ENCODE measurements around the gene RRH.
"Not testable (repeated sequence)": the region's sequence is repeated elsewhere in the genome, so short reads cannot be mapped to it uniquely, and the experiment has no call there.

The RRH gene

DNA sequence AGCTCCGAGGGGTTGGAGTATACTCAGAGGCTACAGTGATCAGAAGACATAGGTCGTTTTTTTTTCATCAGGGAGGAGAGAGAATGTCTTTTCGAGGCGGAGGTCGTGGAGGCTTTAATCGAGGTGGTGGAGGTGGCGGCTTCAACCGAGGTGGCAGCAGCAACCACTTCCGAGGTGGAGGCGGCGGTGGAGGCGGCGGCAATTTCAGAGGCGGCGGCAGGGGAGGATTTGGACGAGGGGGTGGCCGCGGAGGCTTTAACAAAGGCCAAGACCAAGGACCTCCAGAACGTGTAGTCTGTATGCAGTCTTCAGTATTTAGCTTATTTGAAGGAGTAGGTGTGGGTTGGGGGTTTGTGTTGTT lies 11.7 kb upstream of the RRH start:
- H3K4me1 Mint-ChIP-seq, result peaks cover 27% of the 10 kb centered on the region

GRCh38 chr4:109816894-109817293 lies 10.9 kb upstream of the RRH start:
- Mint-ChIP-seq H3K4me1 (peaks cover 27% of the 10 kb centered on the region), H3K4me3 (peak overlapping the region; percentile 21), H3K36me3 (peaks cover 19% of the 10 kb centered on the region), H3K27ac (peak overlapping the region; percentile 91), H3K27me3 (no peaks in the 10 kb centered on the region), H3K9me3 (no peaks in the 10 kb centered on the region)
- no peak for DNase-seq (ENCODE audit: low spot score in 2 of 2)
- no peak for ATAC-seq (ENCODE audit: low read depth)

More for the DNA sequence above, 11.7 kb upstream of the RRH start:
- peak in 1 of 2 donors; percentile 5 for DNase-seq (ENCODE audit: low spot score in 2 of 2)
- Mint-ChIP-seq H3K4me3 (peak overlapping the region; percentile 97), H3K27ac (peak overlapping the region; percentile 91), H3K36me3 (peaks cover 19% of the 10 kb centered on the region), H3K27me3 (no peaks in the 10 kb centered on the region), H3K9me3 (no peaks in the 10 kb centered on the region)
- ATAC-seq (ENCODE audit: low read depth), result peak; percentile 4

DNA sequence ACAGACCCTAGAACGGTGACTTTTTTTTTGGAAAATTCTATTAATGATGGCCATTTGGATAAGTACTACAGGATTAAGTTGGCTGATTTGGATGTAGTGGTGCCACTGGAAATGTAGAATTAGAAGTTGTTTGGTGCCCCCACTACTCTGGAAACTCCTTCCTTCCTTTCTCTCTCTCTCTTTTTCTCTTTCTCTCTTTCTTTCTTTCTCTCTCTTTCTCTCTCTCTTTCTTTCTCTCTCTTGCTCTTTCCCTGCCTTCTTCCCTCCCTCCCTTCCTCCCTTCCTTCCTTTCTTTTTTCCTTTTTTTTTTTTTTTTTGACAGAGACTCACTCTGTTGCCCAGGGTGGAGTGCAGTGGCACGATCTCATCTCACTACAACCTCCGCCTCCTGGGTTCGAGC lies 9.5 kb upstream of the RRH start:
- Mint-ChIP-seq H3K9me3 (no peaks in the 10 kb centered on the region), H3K27ac (peak overlapping the region; percentile 9), H3K27me3 (no peaks in the 10 kb centered on the region), H3K4me3 (no peak overlapping the region), H3K4me1 (peaks cover 29% of the 10 kb centered on the region), H3K36me3 (peaks cover 25% of the 10 kb centered on the region)
- no peak for DNase-seq (ENCODE audit: low spot score in 2 of 2)
- no peak for ATAC-seq (ENCODE audit: low read depth)

- Mint-ChIP-seq H3K9me3 (no peaks in the 10 kb centered on the region), H3K36me3 (peaks cover 29% of the 10 kb centered on the region), H3K27me3 (no peaks in the 10 kb centered on the region), H3K4me1 (peaks cover 23% of the 10 kb centered on the region), H3K27ac (peak overlapping the region; percentile 69), H3K4me3 (no peak overlapping the region)
- DNase-seq (ENCODE audit: low spot score in 2 of 2) (no peak), ATAC-seq (ENCODE audit: low read depth) (no peak)
Observed at GRCh38 chr4:109820563-109820962, 7.2 kb upstream of the RRH start.

- ATAC-seq (ENCODE audit: low read depth), result no peak
- H3K27ac Mint-ChIP-seq, result peak overlapping the region; percentile 69
- H3K36me3 Mint-ChIP-seq, result peaks cover 29% of the 10 kb centered on the region
- H3K4me1 Mint-ChIP-seq, result peaks cover 17% of the 10 kb centered on the region
- no peaks in the 10 kb centered on the region for H3K27me3 Mint-ChIP-seq
- DNase-seq (ENCODE audit: low spot score in 2 of 2), result no peak
- no peak overlapping the region for H3K4me3 Mint-ChIP-seq
- H3K9me3 Mint-ChIP-seq, result no peaks in the 10 kb centered on the region
Observed at GRCh38 chr4:109821185-109821584, 6.6 kb upstream of the RRH start.

GRCh38 chr4:109826719-109827118 lies 1.1 kb upstream of the RRH start:
- no peak for ATAC-seq (ENCODE audit: low read depth)

DNA sequence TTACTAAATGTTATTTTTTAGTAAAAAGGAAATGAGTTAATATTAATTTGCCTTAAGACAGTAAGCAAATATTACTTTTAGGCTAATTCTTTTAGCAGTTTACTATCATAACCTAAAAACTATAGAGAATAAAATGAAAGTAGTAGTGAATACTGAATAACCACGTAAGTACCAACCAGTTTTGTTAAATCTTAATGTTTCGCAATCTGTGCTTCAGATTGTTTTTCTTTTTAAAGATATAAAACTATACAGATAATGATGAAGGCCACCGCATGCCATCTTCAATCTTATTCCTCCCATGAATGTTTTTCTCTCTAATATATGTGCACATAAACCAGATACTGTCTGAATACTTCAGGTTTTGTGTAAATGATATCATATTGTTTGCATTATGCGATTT lies 6.0 kb downstream of the RRH start:
- DNase-seq (ENCODE audit: low spot score in 2 of 2), result no peak
- ATAC-seq (ENCODE audit: low read depth), result no peak
- Mint-ChIP-seq H3K27me3 (no peaks in the 10 kb centered on the region), H3K9me3 (no peaks in the 10 kb centered on the region), H3K36me3 (peaks cover 3% of the 10 kb centered on the region), H3K4me3 (no peak overlapping the region), H3K4me1 (no peaks in the 10 kb centered on the region), H3K27ac (no peak overlapping the region)

More at GRCh38 chr4:109826719-109827118, 1.1 kb upstream of the RRH start:
- H3K27ac Mint-ChIP-seq, result no peak overlapping the region
- H3K36me3 Mint-ChIP-seq, result peaks cover 12% of the 10 kb centered on the region
- H3K9me3 Mint-ChIP-seq, result no peaks in the 10 kb centered on the region
- H3K27me3 Mint-ChIP-seq, result no peaks in the 10 kb centered on the region
- peaks cover 2% of the 10 kb centered on the region for H3K4me1 Mint-ChIP-seq
- no peak for DNase-seq (ENCODE audit: low spot score in 2 of 2)
- H3K4me3 Mint-ChIP-seq, result no peak overlapping the region

DNA sequence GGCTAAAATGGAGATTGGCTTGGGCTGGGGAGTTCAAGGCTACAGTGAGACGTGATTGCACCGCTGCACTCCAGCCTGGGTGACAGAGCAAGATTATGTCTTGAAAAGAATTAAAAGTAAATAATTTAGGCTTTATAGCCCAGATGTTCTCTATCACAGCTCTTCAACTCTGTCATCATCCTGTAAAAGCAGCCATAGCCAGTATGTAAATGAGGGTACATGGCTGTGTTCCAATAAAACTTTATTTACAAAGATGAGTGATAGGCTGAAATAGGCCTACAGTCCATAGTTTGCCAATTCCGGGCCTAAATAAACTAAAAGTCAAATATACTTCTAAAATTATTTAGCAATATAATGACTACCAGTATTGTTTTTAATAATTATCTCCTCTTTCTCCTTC lies 9.2 kb downstream of the RRH start:
- peaks cover 5% of the 10 kb centered on the region for H3K9me3 Mint-ChIP-seq
- H3K27me3 Mint-ChIP-seq, result no peaks in the 10 kb centered on the region
- H3K4me1 Mint-ChIP-seq, result no peaks in the 10 kb centered on the region
- H3K4me3 Mint-ChIP-seq, result no peak overlapping the region
- peaks cover 6% of the 10 kb centered on the region for H3K36me3 Mint-ChIP-seq
- no peak for DNase-seq (ENCODE audit: low spot score in 2 of 2)
- no peak overlapping the region for H3K27ac Mint-ChIP-seq
- no peak for ATAC-seq (ENCODE audit: low read depth)

DNA sequence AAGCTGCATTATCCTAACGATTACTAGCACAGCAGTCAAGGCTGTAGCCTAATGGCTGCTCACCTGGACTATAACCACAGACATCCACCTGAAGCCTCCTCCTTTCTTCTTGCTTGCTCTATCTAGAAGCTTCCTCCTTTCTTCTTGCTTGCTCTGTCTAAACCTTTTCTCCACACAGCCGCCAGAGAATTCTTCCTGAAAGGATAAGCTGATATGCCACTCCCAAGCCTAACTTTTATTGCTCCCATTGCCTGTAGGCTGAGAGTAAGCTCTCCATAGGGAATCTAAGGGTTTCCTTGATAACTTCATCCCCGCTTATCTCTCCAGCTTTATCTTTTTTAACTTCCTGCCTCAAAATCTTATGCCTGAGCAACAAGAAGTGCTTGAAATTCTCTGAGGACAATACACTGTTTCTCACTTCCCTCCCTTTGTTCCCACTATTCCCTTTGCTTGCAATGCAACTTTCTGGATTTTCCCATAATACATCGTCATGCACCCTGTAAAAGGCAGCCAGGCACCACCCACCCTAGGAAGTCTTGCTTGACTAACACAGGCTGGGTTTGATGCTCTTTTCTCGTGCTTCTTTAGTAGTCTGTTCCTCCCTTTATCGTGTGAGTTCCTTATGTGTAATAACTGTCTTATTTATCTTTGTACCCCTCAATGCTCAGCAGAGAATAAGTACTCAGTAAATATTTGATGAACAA lies 18.8 kb downstream of the RRH start:
- Mint-ChIP-seq H3K4me3 (no peak overlapping the region), H3K36me3 (no peaks in the 10 kb centered on the region), H3K9me3 (no peaks in the 10 kb centered on the region), H3K4me1 (no peaks in the 10 kb centered on the region), H3K27ac (no peak overlapping the region), H3K27me3 (no peaks in the 10 kb centered on the region)
- DNase-seq (ENCODE audit: low spot score in 2 of 2) (no peak), ATAC-seq (ENCODE audit: low read depth) (no peak)

DNA sequence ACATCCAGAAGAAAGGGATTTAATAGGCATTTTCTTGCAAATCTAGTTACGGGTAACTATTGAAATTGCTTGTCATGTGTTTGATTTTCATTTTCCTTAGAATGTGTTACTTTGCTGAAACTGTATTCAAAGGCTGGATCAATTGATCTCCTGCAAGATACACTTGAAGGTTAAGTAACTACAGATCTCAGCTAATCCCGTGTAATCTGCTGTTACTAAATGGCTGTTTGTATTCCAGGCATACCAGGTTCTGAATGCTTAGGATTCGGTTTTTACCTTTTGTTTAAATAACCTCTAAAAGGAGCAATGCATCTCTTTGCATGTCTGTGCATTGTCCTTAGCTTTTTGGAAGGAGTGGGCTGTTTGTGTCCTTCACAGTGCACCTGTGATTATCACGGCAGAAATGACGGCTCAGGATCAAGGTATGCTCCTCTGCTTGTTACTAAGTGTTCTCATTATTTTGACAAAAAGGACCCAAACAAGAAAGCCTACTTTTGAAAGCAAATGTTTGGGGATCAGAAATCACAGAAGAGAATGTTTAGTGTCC lies 20.2 kb downstream of the RRH start, which contains the start of gene LRIT3:
Gene LRIT3, plus strand, starts transcription at position 212 of the 547 bp plus-strand sequence. Its CDS starts 95 bp downstream, at position 307.
- H3K4me3 Mint-ChIP-seq, result no peak within 1 kb of the TSS

GRCh38 chr4:109848501-109848900 lies 20.7 kb downstream of the RRH start:
- Mint-ChIP-seq H3K9me3 (no peaks in the 10 kb centered on the region), H3K36me3 (peaks cover 4% of the 10 kb centered on the region), H3K27ac (no peak overlapping the region), H3K4me1 (no peaks in the 10 kb centered on the region), H3K27me3 (no peaks in the 10 kb centered on the region), H3K4me3 (no peak overlapping the region)
- ATAC-seq (ENCODE audit: low read depth) (no peak), DNase-seq (ENCODE audit: low spot score in 2 of 2) (no peak)

More for the DNA sequence above, 20.2 kb downstream of the RRH start, which contains the start of gene LRIT3:
- Mint-ChIP-seq H3K36me3 (peaks cover under 1% of the 10 kb centered on the region), H3K27ac (no peak within 1 kb of the TSS), H3K4me1 (no peaks in the 10 kb centered on the region), H3K9me3 (no peaks in the 10 kb centered on the region), H3K27me3 (no peaks in the 10 kb centered on the region)
- ATAC-seq (ENCODE audit: low read depth), result no peak
- DNase-seq (ENCODE audit: low spot score in 2 of 2), result no peak

DNA sequence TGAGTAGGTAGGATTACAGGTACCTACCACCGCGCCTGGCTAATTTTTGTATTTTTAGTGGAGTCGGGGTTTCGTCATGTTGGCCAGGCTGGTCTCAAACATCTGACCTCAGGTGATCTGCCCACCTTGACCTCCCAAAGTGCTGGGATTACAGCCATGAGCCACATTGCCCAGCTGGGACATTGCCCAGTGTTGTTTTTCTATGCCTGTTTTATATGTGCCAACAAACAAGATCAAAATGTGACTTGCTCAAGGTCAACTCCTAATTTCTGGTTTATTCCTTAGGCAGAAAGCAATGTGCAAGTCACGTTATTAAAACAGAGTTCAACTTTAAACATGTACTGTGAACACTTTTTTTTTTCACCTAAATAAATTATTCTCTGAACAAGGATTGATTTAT lies 22.8 kb downstream of the RRH start:
- no peaks in the 10 kb centered on the region for H3K27me3 Mint-ChIP-seq

GRCh38 chr4:109859426-109860300 lies 31.9 kb downstream of the RRH start:
- H3K27me3 Mint-ChIP-seq; ATAC-seq (ENCODE audit: low read depth); H3K9me3 Mint-ChIP-seq; H3K27ac Mint-ChIP-seq; DNase-seq (ENCODE audit: low spot score in 2 of 2); H3K4me3 Mint-ChIP-seq; H3K4me1 Mint-ChIP-seq: not testable (repeated sequence)
- H3K36me3 Mint-ChIP-seq, result peaks cover 14% of the 10 kb centered on the region

More for the DNA sequence above, 22.8 kb downstream of the RRH start:
- Mint-ChIP-seq H3K4me3 (no peak overlapping the region), H3K36me3 (peaks cover 5% of the 10 kb centered on the region), H3K9me3 (no peaks in the 10 kb centered on the region), H3K4me1 (no peaks in the 10 kb centered on the region), H3K27ac (no peak overlapping the region)
- DNase-seq (ENCODE audit: low spot score in 2 of 2) (no peak), ATAC-seq (ENCODE audit: low read depth) (no peak)

- no peak for ATAC-seq (ENCODE audit: low read depth)
- Mint-ChIP-seq H3K9me3 (peaks cover 6% of the 10 kb centered on the region), H3K27ac (no peak overlapping the region), H3K27me3 (no peaks in the 10 kb centered on the region), H3K36me3 (peaks cover 8% of the 10 kb centered on the region), H3K4me3 (no peak overlapping the region), H3K4me1 (no peaks in the 10 kb centered on the region)
- no peak for DNase-seq (ENCODE audit: low spot score in 2 of 2)
Observed at GRCh38 chr4:109861271-109861670, 33.5 kb downstream of the RRH start.

All from memory B cell (primary cell).